GM12878 (cell line): Measurements from ENCODE around the gene PPP2R5C.

Source experiments
- EZH2 ChIP-seq: IDR thresholded peaks from 2 replicates; pipeline ENCODE4 v1.6.1; 2012; ENCODE audit warnings: low read depth, mild to moderate bottlenecking, control low read depth, inconsistent platforms, low read length, borderline replicate concordance; ENCODE audit not compliant: control insufficient read depth
- RAD51 ChIP-seq: fragments of 450-650 bp; IDR thresholded peaks from 2 replicates; pipeline ENCODE4 v1.6.1; 2016; ENCODE audit warnings: moderate library complexity, mild to moderate bottlenecking, inconsistent platforms

- TF ChIP-seq RAD51 (no peak), EZH2 (no peak)
Measured at GRCh38 chr14:101761032-101761880, at the start of gene PPP2R5C.
